GM12891 (cell line): ENCODE data around the gene ERGIC1.

Experiments
- DNase-seq: peaks from one replicate; pipeline ENCODE4 v3.0.0; 2011; ENCODE audit warnings: low spot score; ENCODE audit not compliant: insufficient read length
- FAIRE-seq: peaks from 2 replicates; lab custom pipeline; 2011; peaks lifted over from hg19 to GRCh38; lab: Jason Lieb, UNC
- PAX5 ChIP-seq: IDR thresholded peaks from 2 replicates; pipeline ENCODE4 v1.6.1; 2011; ENCODE audit warnings: low read length, moderate library complexity, mild to moderate bottlenecking; ENCODE audit not compliant: insufficient read depth, severe bottlenecking
- POLR2A ChIP-seq: IDR thresholded peaks from 2 replicates; pipeline ENCODE4 v1.6.1; 2011; ENCODE audit warnings: low read depth, low read length, control low read depth
- POLR2AphosphoS5 ChIP-seq: IDR thresholded peaks from 2 replicates; pipeline ENCODE4 v1.6.1; 2011; ENCODE audit warnings: low read depth, low read length, control low read depth
- POU2F2 ChIP-seq: IDR thresholded peaks from 2 replicates; pipeline ENCODE4 v1.6.1; 2011; ENCODE audit warnings: low read depth, mild to moderate bottlenecking, control low read depth, low read length, moderate library complexity
- SPI1 ChIP-seq: IDR thresholded peaks from 2 replicates; pipeline ENCODE4 v1.6.1; 2011; ENCODE audit warnings: low read depth, low read length, control low read depth
- TAF1 ChIP-seq: IDR thresholded peaks from 2 replicates; pipeline ENCODE4 v1.6.1; 2011; ENCODE audit warnings: low read depth, low read length, control low read depth

ERGIC1 gene

GRCh38 chr5:172870715-172871461 is 36.8 kb downstream of the ERGIC1 start:
- TF ChIP-seq TAF1 = no peak
- TF ChIP-seq POLR2A = no peak
- TF ChIP-seq PAX5 = no peak
- TF ChIP-seq POU2F2 = no peak
- no peak for TF ChIP-seq SPI1
- TF ChIP-seq POLR2AphosphoS5 = no peak
- DNase-seq (no peak), FAIRE-seq (no peak)

GRCh38 chr5:172871536-172871935 is 37.5 kb downstream of the ERGIC1 start:
- DNase-seq = no peak
- TF ChIP-seq POLR2AphosphoS5 = no peak
- TF ChIP-seq SPI1 = no peak
- no peak for TF ChIP-seq POU2F2
- no peak for TF ChIP-seq PAX5
- TF ChIP-seq TAF1 = no peak
- TF ChIP-seq POLR2A = no peak
- no peak for FAIRE-seq

- TF ChIP-seq PAX5 (no peak), POLR2AphosphoS5 (no peak), SPI1 (no peak), POLR2A (no peak)
- FAIRE-seq = no peak
- no peak for DNase-seq
Measured at GRCh38 chr5:172871982-172872381, 37.9 kb downstream of the ERGIC1 start.

GRCh38 chr5:172872997-172873491 is 39.0 kb downstream of the ERGIC1 start:
- no peak for FAIRE-seq
- DNase-seq = no peak
- TF ChIP-seq POU2F2 = no peak
- no peak for TF ChIP-seq SPI1
- no peak for TF ChIP-seq POLR2A
- TF ChIP-seq PAX5 = no peak
- no peak for TF ChIP-seq POLR2AphosphoS5
- no peak for TF ChIP-seq TAF1

- FAIRE-seq (no peak), DNase-seq (no peak)
- TF ChIP-seq SPI1 = no peak
Measured at GRCh38 chr5:172873513-172873912, 39.5 kb downstream of the ERGIC1 start.

GRCh38 chr5:172874647-172875504 is 40.8 kb downstream of the ERGIC1 start:
- DNase-seq (no peak), FAIRE-seq (no peak)
- TF ChIP-seq SPI1 (no peak), POLR2AphosphoS5 (no peak), TAF1 (no peak), POU2F2 (no peak), POLR2A (no peak), PAX5 (no peak)

GRCh38 chr5:172875505-172876279 is 41.6 kb downstream of the ERGIC1 start:
- DNase-seq = no peak
- no peak for FAIRE-seq
- TF ChIP-seq POLR2AphosphoS5 (no peak), TAF1 (no peak)

- no peak for TF ChIP-seq TAF1
- TF ChIP-seq POLR2AphosphoS5 = no peak
- no peak for TF ChIP-seq POU2F2
- no peak for TF ChIP-seq POLR2A
- no peak for TF ChIP-seq PAX5
- no peak for TF ChIP-seq SPI1
- FAIRE-seq (no peak), DNase-seq (no peak)
Measured at GRCh38 chr5:172876578-172876977, 42.5 kb downstream of the ERGIC1 start.

GRCh38 chr5:172877466-172878260 is 43.6 kb downstream of the ERGIC1 start:
- TF ChIP-seq SPI1 (no peak), POU2F2 (no peak), PAX5 (no peak), POLR2AphosphoS5 (no peak), TAF1 (no peak), POLR2A (no peak)
- no peak for DNase-seq
- no peak for FAIRE-seq
